DOHH2 (cell line): ENCODE data around the gene C1QB.

Source experiments
- H3F3A ChIP-seq: fragments of 200-600 bp; sonication (generic), shearing (Covaris generic); 2 replicates; pipeline ENCODE4 v1.6.0; 2016; ENCODE audit warnings: antibody characterized with exemption, mild to moderate bottlenecking; ENCODE audit not compliant: control insufficient read depth, insufficient read depth
- H3K27ac ChIP-seq: fragments of 200-600 bp; sonication (generic); 2 replicates; pipeline ENCODE4 v1.5.1; 2014; ENCODE audit warnings: low read depth, mild to moderate bottlenecking, low read length, moderate library complexity
- H3K27me3 ChIP-seq: fragments of 200-600 bp; sonication (generic); 2 replicates; pipeline ENCODE4 v1.6.1; 2014; ENCODE audit warnings: mild to moderate bottlenecking, low read length, mixed read lengths; ENCODE audit not compliant: control insufficient read depth
- H3K36me3 ChIP-seq: fragments of 200-600 bp; sonication (generic); 2 replicates; pipeline ENCODE4 v1.6.1; 2014; ENCODE audit warnings: mild to moderate bottlenecking, low read length, moderate library complexity, mixed read lengths; ENCODE audit not compliant: control insufficient read depth
- H3K4me1 ChIP-seq: fragments of 200-600 bp; sonication (generic); 2 replicates; pipeline ENCODE4 v1.6.1; 2014; ENCODE audit warnings: mild to moderate bottlenecking, low read length, mixed read lengths; ENCODE audit not compliant: control insufficient read depth
- H3K4me2 ChIP-seq: fragments of 200-600 bp; sonication (generic); 2 replicates; pipeline ENCODE4 v1.6.0; 2014; ENCODE audit warnings: mild to moderate bottlenecking, low read length, moderate library complexity
- H3K4me3 ChIP-seq: fragments of 200-600 bp; sonication (generic); 2 replicates; pipeline ENCODE4 v1.5.1; 2014; ENCODE audit warnings: mild to moderate bottlenecking, low read length, mixed read lengths
- H3K79me2 ChIP-seq: fragments of 200-600 bp; sonication (generic); 2 replicates; pipeline ENCODE4 v1.6.1; 2014; ENCODE audit warnings: mild to moderate bottlenecking, low read length, mixed read lengths; ENCODE audit not compliant: control insufficient read depth
- H3K9me2 ChIP-seq: fragments of 200-600 bp; sonication (generic); replicated peaks from 2 replicates; pipeline ENCODE4 v1.6.1; 2014; ENCODE audit warnings: mild to moderate bottlenecking, low read length, mixed read lengths; ENCODE audit not compliant: control insufficient read depth
- H3K9me3 ChIP-seq: fragments of 200-600 bp; sonication (generic); 2 replicates; pipeline ENCODE4 v1.6.1; 2014; ENCODE audit warnings: antibody characterized with exemption, low read length, mixed read lengths; ENCODE audit not compliant: control insufficient read depth, insufficient read depth
- H4K20me1 ChIP-seq: fragments of 200-600 bp; sonication (generic); 2 replicates; pipeline ENCODE4 v1.6.0; 2014; ENCODE audit warnings: low read depth, mild to moderate bottlenecking, antibody characterized with exemption, low read length, moderate library complexity; ENCODE audit not compliant: control insufficient read depth, insufficient read depth
- CTCF ChIP-seq: fragments of 200-600 bp; sonication (generic); IDR thresholded peaks from one replicate; pipeline ENCODE4 v1.5.1; 2014; ENCODE audit warnings: antibody characterized with exemption, mild to moderate bottlenecking, low read depth, low read length; ENCODE audit not compliant: poor library complexity, severe bottlenecking
- EZH2phosphoT487 ChIP-seq: fragments of 200-600 bp; sonication (generic); IDR thresholded peaks from 2 replicates; pipeline ENCODE4 v1.6.1; 2017; ENCODE audit warnings: borderline replicate concordance, mild to moderate bottlenecking, antibody characterized with exemption, low read length, moderate library complexity, mixed read lengths

Gene C1QB

GRCh38 chr1:22641247-22641646 is 11.8 kb upstream of the C1QB start:
- H3K27me3 ChIP-seq = no peaks in the 10 kb centered on the region
- H3K79me2 ChIP-seq = no peaks in the 10 kb centered on the region
- H3K4me2 ChIP-seq = no peak overlapping the region
- no peak overlapping the region for H3K27ac ChIP-seq
- H3K4me1 ChIP-seq = no peaks in the 10 kb centered on the region
- H3F3A ChIP-seq = no peaks in the 10 kb centered on the region
- TF ChIP-seq CTCF (no peak), EZH2phosphoT487 (no peak)
- no peak overlapping the region for H3K4me3 ChIP-seq
- H3K9me3 ChIP-seq = no peaks in the 10 kb centered on the region
- H3K9me2 ChIP-seq = no peaks in the 10 kb centered on the region
- no peaks in the 10 kb centered on the region for H3K36me3 ChIP-seq
- H4K20me1 ChIP-seq = no peaks in the 10 kb centered on the region

- Histone ChIP-seq H3K27me3 (no peaks in the 10 kb centered on the region), H3K9me3 (no peaks in the 10 kb centered on the region), H3K27ac (no peak overlapping the region), H4K20me1 (no peaks in the 10 kb centered on the region), H3K4me1 (no peaks in the 10 kb centered on the region), H3K9me2 (no peaks in the 10 kb centered on the region), H3K4me2 (no peak overlapping the region), H3K36me3 (no peaks in the 10 kb centered on the region), H3F3A (no peaks in the 10 kb centered on the region), H3K4me3 (no peak overlapping the region), H3K79me2 (no peaks in the 10 kb centered on the region)
- TF ChIP-seq EZH2phosphoT487 (no peak), CTCF (peak; percentile 87)
These were observed 11.0 kb upstream of the C1QB start for GRCh38 chr1:22641906-22642636.

DNA sequence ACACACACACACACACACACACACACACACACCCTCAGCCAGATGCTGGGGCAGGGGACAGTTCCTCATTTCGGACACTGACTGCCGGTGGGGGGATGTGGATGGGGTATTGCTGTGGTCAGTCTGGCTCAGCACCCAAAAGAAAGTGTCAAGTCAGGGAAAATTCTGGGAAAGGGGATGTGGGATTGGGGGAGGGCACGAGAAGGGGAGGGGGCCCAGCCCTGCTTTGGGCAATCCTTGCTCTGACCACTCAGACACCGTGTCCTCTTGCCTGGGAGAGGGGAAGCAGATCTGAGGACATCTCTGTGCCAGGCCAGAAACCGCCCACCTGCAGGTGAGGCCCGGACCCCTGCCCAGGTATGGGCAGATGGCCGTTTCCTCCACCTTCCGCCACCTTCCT is 9.7 kb upstream of the C1QB start, which contains the start of gene C1QC:
C1QC (plus strand) TSS at position 253 of the 400 bp plus-strand sequence. CDS start 391 bp downstream, outside the sequence.
- no peaks in the 10 kb centered on the region for H4K20me1 ChIP-seq
- no peaks in the 10 kb centered on the region for H3F3A ChIP-seq
- no peaks in the 10 kb centered on the region for H3K36me3 ChIP-seq
- H3K27ac ChIP-seq = no peak within 1 kb of the TSS
- H3K4me3 ChIP-seq = no peak within 1 kb of the TSS
- no peaks in the 10 kb centered on the region for H3K9me2 ChIP-seq
- H3K9me3 ChIP-seq = no peaks in the 10 kb centered on the region
- H3K4me2 ChIP-seq = no peak within 1 kb of the TSS
- H3K27me3 ChIP-seq = no peaks in the 10 kb centered on the region
- H3K4me1 ChIP-seq = no peaks in the 10 kb centered on the region
- TF ChIP-seq EZH2phosphoT487 (no peak), CTCF (no peak)
- no peaks in the 10 kb centered on the region for H3K79me2 ChIP-seq
